NCI-H345 (cell line): ENCODE data around the gene SRD5A2.
"Not testable (repeated sequence)": the region's sequence is repeated elsewhere in the genome, so short reads cannot be mapped to it uniquely, and the experiment has no call there.

Source experiments
- DNase-seq: peaks from one replicate; lab custom pipeline; 2025; lab: John Stamatoyannopoulos, UW

Gene SRD5A2

DNA sequence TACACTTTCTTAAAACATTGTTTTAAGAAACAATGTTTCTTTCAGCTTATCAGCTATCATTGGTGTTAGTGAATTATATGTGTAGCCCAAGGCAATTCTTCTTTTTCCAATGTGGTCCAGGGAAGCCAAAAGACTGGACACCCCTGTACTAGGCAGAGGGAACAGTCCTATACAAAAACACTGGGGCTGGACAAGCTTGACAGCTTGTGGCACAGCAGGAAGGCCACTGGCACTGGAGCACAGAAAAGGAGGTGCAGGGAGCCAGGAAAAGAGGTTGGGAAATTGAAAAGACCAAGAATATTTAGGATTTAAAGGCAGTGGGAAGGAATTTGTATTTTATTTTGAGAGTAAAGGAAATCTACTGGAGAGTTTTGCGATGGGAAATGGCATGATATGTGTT, 47.7 kb downstream of the SRD5A2 start:
- no peak for DNase-seq

DNA sequence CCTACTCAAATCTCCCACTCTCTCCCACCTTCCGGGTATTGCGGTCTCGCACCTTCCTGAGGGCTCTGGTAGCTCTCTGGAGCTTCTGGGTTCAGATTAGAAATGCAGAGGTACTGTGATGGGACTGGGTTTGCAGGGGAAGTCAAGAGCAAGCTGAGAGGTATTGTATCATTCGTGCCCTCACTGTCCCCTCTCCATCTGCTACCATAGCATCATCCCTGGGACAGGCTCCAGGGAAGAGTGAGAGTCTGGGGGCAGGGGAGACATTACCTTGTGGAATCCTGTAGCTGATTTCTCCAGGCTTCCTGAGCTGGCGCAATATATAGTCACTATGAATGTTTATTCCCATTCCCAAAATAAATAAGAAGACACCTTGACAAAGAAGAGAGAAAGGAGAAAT, 49.6 kb downstream of the SRD5A2 start:
- no peak for DNase-seq

DNA sequence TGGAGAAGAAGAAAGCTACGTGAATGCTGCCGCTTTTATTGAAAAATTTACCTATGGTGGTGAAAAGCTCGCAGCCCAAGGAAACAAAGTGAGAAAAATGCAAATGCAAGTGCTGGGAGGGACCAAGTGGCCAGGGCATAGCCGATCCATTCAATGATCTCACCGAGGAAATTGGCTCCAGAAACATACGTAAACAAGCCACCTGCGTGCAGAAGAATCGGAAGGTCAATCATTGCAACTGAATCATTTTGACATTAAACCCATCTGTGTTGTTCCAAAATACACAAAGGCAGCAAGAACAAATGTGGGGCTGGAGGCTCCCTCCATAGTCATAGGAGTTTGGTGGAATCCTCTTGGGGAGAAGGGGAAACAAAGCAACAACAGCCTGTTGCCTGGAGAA, 51.5 kb downstream of the SRD5A2 start:
- no peak for DNase-seq

DNA sequence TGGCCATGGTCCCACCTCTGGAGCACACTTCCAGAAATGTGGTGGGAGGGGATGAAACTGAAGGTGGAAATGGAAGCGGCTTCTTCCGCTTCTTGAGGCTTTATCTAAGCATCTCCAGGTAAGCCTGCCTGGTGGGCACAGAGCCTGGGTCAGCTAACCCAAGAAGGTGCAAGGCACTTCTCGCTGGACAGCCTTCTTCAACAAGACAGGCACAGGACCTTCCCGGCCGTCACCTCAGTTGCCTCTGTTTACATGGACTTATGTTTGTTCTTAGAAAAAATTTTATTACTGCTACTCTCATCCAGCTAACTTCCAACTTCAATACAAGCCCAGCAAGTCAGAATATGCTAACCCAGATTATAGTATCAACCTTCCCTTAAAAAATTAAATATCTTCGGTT, 51.9 kb downstream of the SRD5A2 start:
- no peak for DNase-seq

DNA sequence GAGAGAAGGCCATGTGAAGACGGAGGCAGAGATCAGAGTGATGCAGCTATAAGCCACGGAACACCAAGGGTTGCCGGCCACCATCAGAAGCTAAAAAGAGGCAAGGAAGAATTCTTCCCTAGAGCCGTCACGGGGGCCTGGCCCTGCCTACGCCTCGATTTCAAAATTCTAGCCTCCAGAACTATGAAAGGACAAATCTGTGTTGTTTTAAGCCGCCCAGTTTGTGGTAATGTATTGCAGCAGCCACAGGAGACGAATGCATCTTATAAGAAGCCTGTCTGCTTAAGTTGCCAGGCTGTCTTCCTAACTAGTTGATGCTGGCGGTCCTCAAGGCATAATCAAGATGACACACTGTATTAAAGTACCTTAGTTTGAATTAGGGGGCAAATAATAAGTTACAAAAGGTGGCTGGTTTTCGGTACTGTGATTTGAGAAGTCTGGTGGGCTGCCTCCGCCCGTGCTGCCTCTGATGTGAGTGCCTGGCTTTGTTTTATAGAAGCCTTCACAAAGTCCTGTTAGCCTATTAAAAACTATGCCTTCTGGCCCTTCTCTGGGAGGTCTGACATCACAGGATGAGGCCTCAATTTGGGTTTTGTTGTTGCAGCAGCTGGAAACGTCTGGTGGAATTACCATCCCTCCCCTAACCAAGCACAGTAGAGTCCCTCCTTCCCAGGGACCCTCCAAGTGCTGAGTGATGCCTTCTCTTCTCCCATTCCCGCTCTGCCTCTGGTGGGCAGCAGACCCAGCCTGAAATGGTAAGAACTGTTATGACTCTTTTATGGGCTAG, 53.6 kb downstream of the SRD5A2 start:
- DNase-seq = no peak

DNA sequence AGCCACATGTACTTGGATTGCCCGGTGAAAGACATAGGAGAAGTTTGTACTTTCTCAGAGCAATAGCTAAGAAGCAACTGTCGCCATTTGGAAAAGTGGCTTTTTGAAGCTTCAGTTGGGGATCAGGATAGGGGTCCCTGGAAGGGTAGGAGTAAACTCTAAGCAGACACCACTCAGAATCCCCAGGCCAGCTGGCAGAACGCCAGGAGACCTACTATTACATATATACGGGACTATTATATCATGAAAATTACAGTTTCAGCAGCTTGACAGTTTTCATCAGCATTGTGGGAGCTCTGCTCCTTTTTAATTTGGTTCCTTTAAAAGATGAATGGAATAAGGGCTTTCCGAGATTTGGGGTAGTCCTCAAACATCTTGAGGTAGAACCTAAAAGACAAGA, 54.9 kb downstream of the SRD5A2 start:
- no peak for DNase-seq

DNA sequence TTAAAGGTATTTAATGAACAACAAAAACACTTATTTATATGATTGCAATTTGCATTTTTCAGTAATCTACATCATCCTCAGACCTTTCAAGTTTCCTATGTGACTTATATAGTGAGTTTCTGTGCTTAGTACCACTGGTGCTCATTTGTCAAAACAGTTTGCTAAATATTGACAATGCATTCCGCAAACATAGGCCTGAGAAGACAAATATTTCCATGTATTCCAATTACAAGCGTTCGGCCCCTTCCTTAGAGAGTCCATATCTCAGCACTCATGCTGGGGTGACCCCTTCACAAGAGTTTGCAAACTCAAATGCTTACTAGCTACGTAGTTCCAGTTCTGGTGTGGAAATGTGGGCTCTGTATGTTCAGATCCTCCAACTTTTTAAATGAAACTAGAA, 56.1 kb downstream of the SRD5A2 start:
- DNase-seq = no peak

DNA sequence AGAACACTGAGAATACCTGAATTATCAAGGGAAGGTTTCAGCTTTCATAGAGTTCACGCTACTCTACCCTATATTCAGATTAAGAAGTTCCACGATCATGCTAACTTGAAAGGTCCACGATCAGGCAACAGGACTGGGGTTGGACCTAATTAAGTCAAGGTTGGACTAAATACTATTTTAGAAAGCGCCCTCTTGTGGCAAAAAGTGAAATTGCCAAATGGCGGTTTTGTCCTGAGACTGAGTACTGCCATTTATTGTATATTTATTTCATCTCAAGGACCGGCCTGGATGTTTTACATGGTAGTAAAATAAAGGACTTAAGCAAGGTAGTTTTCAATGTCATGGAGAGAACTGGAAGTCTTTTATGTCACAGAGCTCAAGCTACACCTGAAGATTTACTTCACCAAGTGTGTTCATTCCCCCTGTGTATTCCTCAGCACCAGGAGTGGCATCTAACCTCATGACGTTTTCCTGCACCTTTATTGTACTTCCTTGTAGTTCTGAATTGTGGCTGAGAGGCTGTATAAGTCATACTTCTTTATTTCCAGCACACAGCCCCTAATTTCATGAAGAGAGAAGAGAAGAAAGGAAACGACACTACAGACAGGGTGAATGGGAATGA, 56.8 kb downstream of the SRD5A2 start:
- DNase-seq = peak; percentile 62

DNA sequence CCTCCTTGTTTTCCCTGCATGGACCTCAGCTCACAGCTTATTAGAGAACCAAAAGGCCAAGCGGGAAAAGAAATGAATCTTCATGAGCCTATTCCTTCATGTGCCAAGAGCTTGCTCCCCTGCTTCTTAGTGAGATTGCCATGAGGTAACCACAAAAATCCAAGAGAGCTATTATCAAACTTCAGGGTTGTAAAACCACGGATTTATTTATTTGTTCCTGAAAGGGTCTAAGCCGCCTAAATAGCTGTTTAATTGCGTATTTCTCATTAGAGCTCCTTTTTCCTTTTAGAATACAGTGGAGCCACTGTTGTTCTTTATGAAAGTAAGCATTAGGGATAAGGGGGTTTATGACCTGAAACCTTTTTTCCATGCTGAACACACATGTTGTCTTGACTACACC, 58.0 kb downstream of the SRD5A2 start:
- no peak for DNase-seq

DNA sequence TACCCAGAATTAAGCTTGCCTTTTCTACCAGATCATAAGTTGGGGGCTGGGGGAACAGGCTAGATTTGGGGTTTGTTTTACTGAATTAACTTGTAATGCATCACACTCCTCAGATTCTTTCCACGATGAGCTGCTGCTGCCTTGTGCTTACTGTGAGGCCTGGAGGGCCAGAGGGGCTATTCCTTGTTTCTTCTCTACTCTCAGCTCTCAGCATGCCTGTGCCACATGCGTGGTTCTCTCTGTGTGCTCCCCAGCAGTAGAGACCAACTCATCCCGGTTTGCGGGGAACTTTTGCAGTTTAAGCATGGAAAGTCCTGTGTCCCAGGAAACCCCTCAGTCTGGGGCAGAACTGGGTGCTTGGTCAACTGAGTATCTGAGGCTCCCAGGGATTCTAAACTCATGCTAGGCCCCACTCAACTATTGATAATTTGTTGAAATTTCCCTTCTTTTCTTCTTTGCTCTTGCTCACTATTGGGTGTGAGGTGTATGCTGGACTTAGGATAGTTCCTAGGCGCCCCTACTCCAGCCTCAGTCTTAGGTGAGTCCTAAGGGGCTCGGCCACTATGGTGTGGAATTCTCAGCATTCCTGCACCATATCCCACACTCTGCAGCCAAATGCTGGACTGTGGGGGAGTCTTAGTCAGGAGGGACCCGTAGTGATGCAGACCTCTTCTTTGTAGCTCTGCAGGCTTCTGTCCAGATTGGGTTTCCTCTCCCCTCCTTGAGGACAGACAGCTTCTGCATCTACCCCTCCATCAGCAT, 63.1 kb downstream of the SRD5A2 start:
- DNase-seq = no peak

DNA sequence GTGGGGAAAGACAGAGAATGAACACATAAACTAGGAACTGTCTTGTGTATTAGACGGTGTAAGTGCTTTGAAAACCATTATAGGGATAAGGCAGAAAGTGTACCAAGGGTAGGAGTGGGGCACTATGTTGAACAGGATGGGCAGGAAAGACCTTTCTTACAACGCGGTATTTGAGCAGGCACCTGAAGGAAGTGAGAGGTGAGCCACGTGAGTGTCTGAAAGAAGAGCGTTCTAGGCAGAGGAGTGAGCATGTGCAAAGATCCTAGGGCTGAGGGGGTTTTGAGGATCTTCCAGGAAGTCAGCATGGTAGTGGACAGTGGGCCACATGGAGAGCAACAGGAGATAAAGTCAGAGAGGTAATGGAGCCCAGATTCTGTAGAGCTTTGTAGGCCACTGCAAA, 65.2 kb downstream of the SRD5A2 start:
- DNase-seq = no peak

DNA sequence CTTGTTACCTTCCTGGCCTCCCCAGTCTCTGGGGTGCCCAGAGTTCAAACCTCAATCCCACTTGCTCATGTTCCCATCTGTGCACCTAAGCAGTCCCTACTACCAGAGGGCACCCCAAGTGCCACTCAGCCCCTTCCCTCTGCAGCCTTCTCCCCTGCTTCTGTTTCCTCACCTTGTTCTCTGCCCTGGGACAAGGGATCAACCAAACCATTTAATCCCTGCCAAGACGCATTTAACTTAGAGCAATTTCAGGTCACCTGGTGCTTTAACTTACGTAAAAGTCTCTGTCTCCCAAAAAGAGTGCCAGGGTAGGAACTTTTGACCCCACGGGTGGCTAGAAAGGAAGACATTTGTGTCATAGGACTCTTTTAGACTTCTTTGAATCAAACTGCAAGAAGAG, 67.2 kb downstream of the SRD5A2 start:
- DNase-seq = no peak

DNA sequence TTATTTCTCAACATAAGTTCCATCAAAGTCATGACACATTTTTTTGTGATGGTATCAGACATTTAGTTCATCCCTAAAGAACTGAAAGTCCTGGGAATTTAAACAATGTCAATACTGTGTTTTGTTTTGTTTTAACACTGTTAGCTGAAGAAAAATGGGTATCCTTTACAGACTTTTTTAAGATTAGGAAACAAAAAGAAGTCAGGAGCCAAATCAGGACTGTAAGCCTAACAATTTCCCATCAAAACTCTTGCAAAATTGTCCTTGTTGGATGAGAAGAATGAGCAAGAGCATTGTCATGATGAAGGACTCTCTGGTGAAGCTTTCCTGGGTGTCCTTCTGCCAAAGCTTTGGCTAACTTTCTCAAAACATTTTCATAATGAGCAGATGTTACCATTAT, 69.4 kb downstream of the SRD5A2 start:
- DNase-seq = no peak

DNA sequence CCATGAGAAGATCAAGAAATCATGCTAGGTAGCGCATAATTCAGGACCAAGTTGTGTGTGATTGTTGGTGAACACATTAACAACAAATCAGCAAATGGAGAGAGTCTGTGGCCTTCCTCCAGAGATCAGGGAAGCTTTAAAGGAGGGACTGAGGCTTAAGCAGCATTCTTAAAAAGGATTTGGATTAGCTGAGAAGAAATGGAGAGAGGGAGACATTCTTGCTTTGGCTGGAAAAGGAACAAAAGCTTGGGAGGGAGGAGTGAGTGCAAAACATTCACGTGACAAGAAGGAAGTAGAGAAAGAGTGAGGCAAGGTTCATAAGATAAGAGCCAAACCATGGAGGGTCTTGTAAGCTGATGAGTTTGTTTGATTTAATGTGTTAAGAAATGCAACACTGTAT, 75.6 kb downstream of the SRD5A2 start:
- DNase-seq = no peak

DNA sequence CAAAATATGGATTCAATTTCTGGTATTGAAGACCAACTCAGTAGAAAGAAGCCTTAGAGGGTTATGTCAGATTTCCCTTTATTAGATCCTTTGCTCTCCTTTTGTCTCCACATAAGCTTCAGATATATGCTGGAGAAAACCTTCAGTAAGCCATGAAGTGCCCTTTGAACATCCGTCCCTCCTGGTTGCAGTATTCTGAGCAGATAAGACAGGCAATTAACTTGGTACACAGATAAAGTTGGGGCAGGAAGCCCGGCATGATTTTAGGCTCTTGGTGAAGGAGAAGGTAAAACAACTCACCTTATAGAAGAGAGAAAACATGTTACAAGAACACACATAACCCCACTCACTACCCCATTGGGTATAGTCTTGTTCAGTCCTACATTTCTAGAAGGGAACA, 76.4 kb downstream of the SRD5A2 start:
- no peak for DNase-seq

DNA sequence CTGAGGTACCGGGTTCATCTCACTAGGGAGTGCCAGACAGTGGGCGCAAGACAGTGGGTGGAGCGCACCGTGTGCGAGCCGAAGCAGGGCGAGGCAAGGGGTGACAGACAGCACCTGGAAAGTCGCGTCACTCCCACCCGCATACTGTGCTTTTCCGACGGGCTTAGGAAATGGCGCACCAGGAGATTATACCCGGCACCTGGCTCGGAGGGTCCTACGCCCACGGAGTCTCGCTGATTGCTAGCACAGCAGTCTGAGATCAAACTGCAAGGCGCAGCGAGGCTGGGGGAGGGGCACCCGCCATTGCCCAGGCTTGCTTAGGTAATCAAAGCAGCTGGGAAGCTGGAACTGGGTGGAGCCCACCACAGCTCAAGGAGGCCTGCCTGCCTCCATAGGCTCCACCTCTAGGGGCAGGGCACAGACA, 84.3 kb downstream of the SRD5A2 start:
- DNase-seq = not testable (repeated sequence)

DNA sequence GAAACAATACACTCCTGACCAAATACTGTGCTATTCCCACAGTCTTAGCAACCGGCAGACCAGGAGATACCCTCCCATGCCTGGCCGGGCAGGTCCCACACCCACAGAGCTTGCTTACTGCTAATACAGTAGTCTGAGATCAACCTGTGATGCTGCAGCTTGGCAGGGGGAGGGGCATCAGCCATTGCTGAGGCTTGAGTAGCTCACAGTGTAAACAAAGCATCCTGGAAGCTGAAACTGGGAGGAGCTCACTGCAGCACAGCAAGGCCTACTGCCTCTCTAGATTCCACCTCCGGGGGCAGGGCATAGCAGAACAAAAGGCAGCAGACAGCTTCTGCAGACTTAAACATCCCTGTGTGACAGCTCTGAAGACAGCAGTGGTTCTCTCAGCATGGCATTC, 91.4 kb downstream of the SRD5A2 start:
- DNase-seq = peak; percentile 84

DNA sequence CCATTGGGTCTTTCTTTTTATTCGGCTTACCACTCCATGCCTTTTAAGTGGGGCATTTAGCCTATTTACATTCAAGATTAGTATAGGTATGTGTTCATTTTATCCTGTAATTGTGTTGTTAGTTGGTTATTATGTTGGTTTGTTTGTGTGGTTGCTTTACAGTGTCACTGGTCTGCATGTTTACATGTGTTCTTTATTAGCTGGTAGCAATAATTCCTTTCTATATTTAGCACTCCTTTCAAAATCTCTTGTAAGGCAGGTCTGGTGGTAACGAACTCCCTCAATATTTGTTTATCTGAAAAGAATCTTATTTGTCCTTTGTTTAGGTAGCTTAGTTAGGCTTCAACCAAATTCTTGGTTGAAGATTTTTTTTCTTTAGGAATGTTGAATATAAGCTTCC, 97.5 kb downstream of the SRD5A2 start:
- no peak for DNase-seq

DNA sequence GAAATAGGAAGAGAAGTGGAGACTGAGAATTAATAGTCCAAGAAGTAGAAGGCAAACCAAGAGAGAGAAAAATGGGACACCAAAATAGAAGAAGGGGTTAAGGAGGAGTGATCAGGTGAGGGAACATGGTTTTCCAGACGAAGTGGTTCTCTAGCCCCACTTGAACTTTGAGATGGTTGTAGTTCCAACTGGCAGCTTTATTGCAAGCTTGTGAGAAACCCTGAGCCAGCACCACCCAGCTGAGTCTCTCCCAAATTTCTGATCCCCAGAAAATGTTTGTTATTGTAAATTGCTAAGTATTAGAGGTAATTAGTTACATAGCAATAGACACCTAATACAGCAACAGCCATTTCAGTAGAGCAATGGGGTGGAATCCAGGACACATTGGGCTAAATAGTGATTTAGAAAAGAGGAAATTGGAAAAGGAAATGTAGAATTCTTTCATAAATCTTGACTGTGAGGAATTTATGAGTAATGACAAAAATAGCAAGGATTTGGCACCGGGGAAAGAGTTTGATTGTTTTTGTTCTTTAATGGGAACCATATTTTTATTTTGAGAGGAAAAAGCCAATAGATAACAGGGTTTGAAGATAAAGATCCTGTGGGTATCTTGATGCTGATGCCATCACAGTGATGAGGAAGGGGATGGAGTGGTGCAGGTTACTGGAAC, 104.1 kb downstream of the SRD5A2 start:
- no peak for DNase-seq

DNA sequence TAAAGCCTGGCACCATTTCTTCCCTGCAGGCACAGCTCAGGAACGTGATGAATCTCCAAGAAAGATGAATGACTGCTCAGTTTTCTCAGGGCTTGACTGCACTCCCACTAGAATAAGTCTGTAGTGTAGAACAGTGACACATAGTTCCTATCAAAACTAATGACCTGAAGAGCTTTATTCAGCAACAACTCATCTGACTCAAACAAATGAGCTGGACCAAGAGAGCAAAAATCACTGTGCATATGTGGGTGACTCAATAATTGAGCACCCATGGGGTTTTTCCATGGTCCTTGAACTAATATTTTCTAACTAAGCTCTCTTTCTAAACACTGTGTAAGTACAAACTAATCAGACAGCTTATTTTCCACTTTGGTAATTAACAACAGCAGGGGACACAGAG, 105.0 kb downstream of the SRD5A2 start:
- DNase-seq = no peak

DNA sequence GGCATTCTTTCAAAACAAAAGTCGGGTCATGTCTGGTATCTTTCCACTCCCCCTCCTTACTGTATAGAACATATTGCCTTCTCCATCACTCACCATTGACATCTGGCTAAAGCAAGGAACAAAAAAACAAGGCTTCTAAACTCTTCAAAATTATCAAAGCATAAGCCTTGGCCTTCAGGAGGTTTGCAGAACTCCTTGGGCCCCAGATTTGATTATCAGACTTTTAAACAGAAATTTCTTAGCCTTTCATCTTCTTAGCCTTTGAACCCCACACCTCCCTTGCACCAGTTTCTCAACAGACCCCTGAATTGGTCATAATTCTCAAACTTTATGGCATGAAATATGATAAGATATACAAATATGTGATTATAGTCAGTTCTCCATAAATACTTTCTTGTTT, 106.4 kb downstream of the SRD5A2 start:
- DNase-seq = no peak
